OCI-LY7 (cell line): ENCODE measurements around the gene TMEM168. TPM values are rescaled to one million over a fixed set of nuclear protein-coding genes. Genes with fewer than 3 reads are reported as not detected.
"Not testable (repeated sequence)": the region's sequence is repeated elsewhere in the genome, so short reads cannot be mapped to it uniquely, and the experiment has no call there.

Source experiments
- BruUV-seq: library from RNA; stranded (reverse); fragments of 400-500 nt; replicated peaks from 2 replicates; lab custom pipeline; 2021; lab: Mats Ljungman, UMichigan
- CTCF ChIA-PET: fragments of 300-600 bp; sonication (Branson Sonifier 250); formaldehyde crosslinking; loops from one replicate; lab custom pipeline; 2022; ENCODE audit warnings: antibody characterized with exemption; ENCODE audit not compliant: unreplicated experiment; lab: Charles Lee
- POLR2A ChIA-PET: fragments of 300-600 bp; sonication (Branson Sonifier 250); formaldehyde crosslinking; loops from one replicate; lab custom pipeline; 2022; ENCODE audit warnings: antibody characterized with exemption; lab: Charles Lee
- DNase-seq: peaks from one replicate; pipeline ENCODE4 v3.0.0-alpha.2; 2015; ENCODE audit warnings: low spot score
- H2AFZ ChIP-seq: fragments of 200-600 bp; sonication (generic), shearing (Covaris generic); 2 replicates; pipeline ENCODE4 v1.6.1; 2014; ENCODE audit warnings: mild to moderate bottlenecking, antibody characterized with exemption, low read length, moderate library complexity
- H3K27ac ChIP-seq: fragments of 200-600 bp; sonication (generic); 2 replicates; pipeline ENCODE4 v1.5.1; 2014; ENCODE audit warnings: mixed run types, low read depth, mild to moderate bottlenecking, moderate library complexity, low read length, inconsistent platforms; ENCODE audit not compliant: poor library complexity, severe bottlenecking
- H3K36me3 ChIP-seq: fragments of 200-600 bp; sonication (generic); 2 replicates; pipeline ENCODE4 v1.6.1; 2014; ENCODE audit warnings: mild to moderate bottlenecking, antibody characterized with exemption, low read length, moderate library complexity, mixed read lengths; ENCODE audit not compliant: insufficient read depth
- H3K4me1 ChIP-seq: fragments of 200-600 bp; sonication (generic); 2 replicates; pipeline ENCODE4 v1.5.1; 2014; ENCODE audit warnings: mild to moderate bottlenecking, low read length; ENCODE audit not compliant: insufficient read depth, poor library complexity, severe bottlenecking
- H3K4me2 ChIP-seq: fragments of 200-600 bp; sonication (generic); 2 replicates; pipeline ENCODE4 v1.6.1; 2014; ENCODE audit warnings: mild to moderate bottlenecking, low read length
- H3K4me3 ChIP-seq: fragments of 200-600 bp; sonication (generic); 2 replicates; pipeline ENCODE4 v1.5.1; 2014; ENCODE audit warnings: mild to moderate bottlenecking, low read depth, low read length; ENCODE audit not compliant: poor library complexity, severe bottlenecking
- H3K79me2 ChIP-seq: fragments of 200-600 bp; sonication (generic); 2 replicates; pipeline ENCODE4 v1.6.1; 2016; ENCODE audit warnings: low read depth, mild to moderate bottlenecking, low read length, moderate library complexity, mixed read lengths; ENCODE audit not compliant: insufficient read depth
- H3K9me2 ChIP-seq: fragments of 200-600 bp; sonication (generic); 2 replicates; pipeline ENCODE4 v1.6.1; 2016; ENCODE audit warnings: mild to moderate bottlenecking, low read length, mixed read lengths; ENCODE audit not compliant: insufficient read depth
- H3K9me3 ChIP-seq: fragments of 200-600 bp; sonication (generic); 2 replicates; pipeline ENCODE4 v1.6.1; 2014; ENCODE audit warnings: mild to moderate bottlenecking, mixed run types, low read length, mixed read lengths
- H4K20me1 ChIP-seq: fragments of 200-600 bp; sonication (generic); 2 replicates; pipeline ENCODE4 v1.6.1; 2014; ENCODE audit warnings: mild to moderate bottlenecking, antibody characterized with exemption, low read length, moderate library complexity, mixed read lengths; ENCODE audit not compliant: insufficient read depth
- CTCF ChIP-seq: fragments of 200-600 bp; sonication (generic); conservative IDR thresholded peaks from 2 replicates; pipeline ENCODE4 v1.5.1; 2014; ENCODE audit warnings: mild to moderate bottlenecking, antibody characterized with exemption, low read length, moderate library complexity, mixed read lengths
- EZH2phosphoT487 ChIP-seq: fragments of 200-600 bp; sonication (generic); IDR thresholded peaks from 2 replicates; pipeline ENCODE4 v1.6.1; 2018; ENCODE audit warnings: low read depth, borderline replicate concordance, mild to moderate bottlenecking, mixed run types, antibody characterized with exemption, low read length, moderate library complexity, mixed read lengths
- intact Hi-C: fragments of 100-400 bp; cut with micrococcal nuclease; formaldehyde crosslinking; loops from one replicate; pipeline ENCODE4 v1.10.0; 2022; ENCODE audit not compliant: unreplicated experiment
- total RNA-seq, 2 experiments: library from RNA; depleted of rRNA in 1 of 2; stranded (reverse); fragments of >200 nt in 1 of 2; shearing (Covaris generic) in 1 of 2; gene quantifications; 2 replicates each; pipeline ENCODE4 v1.2.3, GENCODE V29; 2014 to 2022

Gene TMEM168
- total RNA-seq, 2 experiments from 2014 or later: 3.5 to 9.2 TPM

GRCh38 chr7:112740667-112741066, 49.5 kb downstream of the TMEM168 start:
- Histone ChIP-seq H3K79me2 (no peaks in the 10 kb centered on the region), H3K27ac (no peak overlapping the region), H2AFZ (no peak overlapping the region), H3K9me2 (no peaks in the 10 kb centered on the region), H3K36me3 (no peaks in the 10 kb centered on the region), H3K4me1 (no peaks in the 10 kb centered on the region), H3K4me3 (no peak overlapping the region), H4K20me1 (no peaks in the 10 kb centered on the region), H3K9me3 (no peaks in the 10 kb centered on the region), H3K4me2 (no peak overlapping the region)
- no TSS peak for BruUV-seq
- ChIA-PET CTCF (no interaction called here), POLR2A (no interaction called here)
- TF ChIP-seq EZH2phosphoT487: no peak
- no peak for TF ChIP-seq CTCF
- intact Hi-C loops: no loop called here
- DNase-seq: no peak

- DNase-seq: no peak
- Histone ChIP-seq H3K36me3 (no peaks in the 10 kb centered on the region), H4K20me1 (no peaks in the 10 kb centered on the region), H3K4me1 (no peaks in the 10 kb centered on the region), H3K27ac (no peak overlapping the region), H3K4me3 (no peak overlapping the region), H3K9me3 (no peaks in the 10 kb centered on the region), H3K79me2 (no peaks in the 10 kb centered on the region), H3K4me2 (no peak overlapping the region), H2AFZ (no peak overlapping the region), H3K9me2 (no peaks in the 10 kb centered on the region)
- CTCF ChIA-PET: no interaction called here
- TF ChIP-seq CTCF (no peak), EZH2phosphoT487 (no peak)
- POLR2A ChIA-PET: no interaction called here
- BruUV-seq: no TSS peak
- intact Hi-C loops: no loop called here
Observed at GRCh38 chr7:112739436-112740180, 50.6 kb downstream of the TMEM168 start.

GRCh38 chr7:112735261-112735660, 54.9 kb downstream of the TMEM168 start:
- no peak overlapping the region for H2AFZ ChIP-seq
- ChIA-PET POLR2A (no interaction called here), CTCF (no interaction called here)
- intact Hi-C loops: no loop called here
- no peaks in the 10 kb centered on the region for H3K9me2 ChIP-seq
- TF ChIP-seq EZH2phosphoT487 (no peak), CTCF (no peak)
- no peak overlapping the region for H3K4me2 ChIP-seq
- no peak overlapping the region for H3K27ac ChIP-seq
- no peaks in the 10 kb centered on the region for H3K36me3 ChIP-seq
- BruUV-seq: no TSS peak
- no peak for DNase-seq
- no peaks in the 10 kb centered on the region for H3K79me2 ChIP-seq
- no peaks in the 10 kb centered on the region for H3K4me1 ChIP-seq
- H3K4me3 ChIP-seq: no peak overlapping the region
- H3K9me3 ChIP-seq: no peaks in the 10 kb centered on the region
- H4K20me1 ChIP-seq: no peaks in the 10 kb centered on the region

- H3K27ac ChIP-seq, H3K79me2 ChIP-seq, H3K9me2 ChIP-seq, H3K36me3 ChIP-seq, H4K20me1 ChIP-seq, H3K9me3 ChIP-seq, H3K4me3 ChIP-seq, CTCF ChIA-PET, DNase-seq, POLR2A ChIA-PET, BruUV-seq, H3K4me2 ChIP-seq, intact Hi-C loops, H3K4me1 ChIP-seq, H2AFZ ChIP-seq: not testable (repeated sequence)
Observed at GRCh38 chr7:112731324-112731723, 58.9 kb downstream of the TMEM168 start.
